ENCODE measurements around the gene KCNV2.

The KCNV2 gene

GRCh38 chr9:2717385-2717784 is at the start of gene KCNV2:
KCNV2 (plus strand) TSS chr9:2717510; CDS start chr9:2717740, 230 bp downstream.
- Histone ChIP-seq H3K9me3 (ENCODE audit: low read length) (no peaks in the 10 kb centered on the region), H3K9ac (ENCODE audit: low read length) (no peak within 1 kb of the TSS), H3K36me3 (ENCODE audit: insufficient read depth, low read length) (no peaks in the 10 kb centered on the region), H3K27me3 (ENCODE audit: control insufficient read depth in 1 of 2, insufficient read depth in 2 of 2, low read length in 2 of 2) (no peaks in the 10 kb centered on the region), H3K4me1 (ENCODE audit: insufficient read depth, low read length) (no peaks in the 10 kb centered on the region), H3K27ac (ENCODE audit: low read depth, low read length) (no peak within 1 kb of the TSS), H3K4me3 (ENCODE audit: low read depth in 1 of 2, low read length in 2 of 2) (no peak within 1 kb of the TSS)

- H3K27me3 ChIP-seq (ENCODE audit: control insufficient read depth in 1 of 2, insufficient read depth in 2 of 2, low read length in 2 of 2), result no peaks in the 10 kb centered on the region
- H3K9ac ChIP-seq (ENCODE audit: low read length), result no peak overlapping the region
- no peaks in the 10 kb centered on the region for H3K9me3 ChIP-seq (ENCODE audit: low read length)
- no peaks in the 10 kb centered on the region for H3K36me3 ChIP-seq (ENCODE audit: insufficient read depth, low read length)
- no peak overlapping the region for H3K4me3 ChIP-seq (ENCODE audit: low read depth in 1 of 2, low read length in 2 of 2)
- peaks cover 1% of the 10 kb centered on the region for H3K4me1 ChIP-seq (ENCODE audit: insufficient read depth, low read length)
- no peak overlapping the region for H3K27ac ChIP-seq (ENCODE audit: low read depth, low read length)
These were observed 44.1 kb upstream of the KCNV2 start for GRCh38 chr9:2673161-2673560.

- no peak overlapping the region for H3K27ac ChIP-seq (ENCODE audit: low read depth, low read length)
- peaks cover 4% of the 10 kb centered on the region for H3K4me1 ChIP-seq (ENCODE audit: insufficient read depth, low read length)
- H3K9me3 ChIP-seq (ENCODE audit: low read length), result no peaks in the 10 kb centered on the region
These were observed 43.0 kb upstream of the KCNV2 start for GRCh38 chr9:2674141-2674824.

GRCh38 chr9:2675834-2676233 is 41.5 kb upstream of the KCNV2 start:
- H3K4me1 ChIP-seq (ENCODE audit: insufficient read depth, low read length), result peaks cover 4% of the 10 kb centered on the region
- H3K4me3 ChIP-seq (ENCODE audit: low read depth in 1 of 2, low read length in 2 of 2), result no peak overlapping the region
- no peaks in the 10 kb centered on the region for H3K9me3 ChIP-seq (ENCODE audit: low read length)
- H3K9ac ChIP-seq (ENCODE audit: low read length), result no peak overlapping the region
- no peaks in the 10 kb centered on the region for H3K27me3 ChIP-seq (ENCODE audit: control insufficient read depth in 1 of 2, insufficient read depth in 2 of 2, low read length in 2 of 2)
- H3K27ac ChIP-seq (ENCODE audit: low read depth, low read length), result no peak overlapping the region
- H3K36me3 ChIP-seq (ENCODE audit: insufficient read depth, low read length), result no peaks in the 10 kb centered on the region

More at GRCh38 chr9:2674141-2674824, 43.0 kb upstream of the KCNV2 start:
- no peaks in the 10 kb centered on the region for H3K36me3 ChIP-seq (ENCODE audit: insufficient read depth, low read length)
- no peak overlapping the region for H3K9ac ChIP-seq (ENCODE audit: low read length)
- H3K27me3 ChIP-seq (ENCODE audit: control insufficient read depth in 1 of 2, insufficient read depth in 2 of 2, low read length in 2 of 2), result no peaks in the 10 kb centered on the region
- no peak overlapping the region for H3K4me3 ChIP-seq (ENCODE audit: low read depth in 1 of 2, low read length in 2 of 2)

- Histone ChIP-seq H3K4me1 (ENCODE audit: insufficient read depth, low read length) (peaks cover 4% of the 10 kb centered on the region), H3K36me3 (ENCODE audit: insufficient read depth, low read length) (no peaks in the 10 kb centered on the region), H3K27ac (ENCODE audit: low read depth, low read length) (no peak overlapping the region), H3K4me3 (ENCODE audit: low read depth in 1 of 2, low read length in 2 of 2) (no peak overlapping the region), H3K9ac (ENCODE audit: low read length) (no peak overlapping the region), H3K9me3 (ENCODE audit: low read length) (no peaks in the 10 kb centered on the region), H3K27me3 (ENCODE audit: control insufficient read depth in 1 of 2, insufficient read depth in 2 of 2, low read length in 2 of 2) (no peaks in the 10 kb centered on the region)
These were observed 40.8 kb upstream of the KCNV2 start for GRCh38 chr9:2676466-2676865.

GRCh38 chr9:2677915-2678889 is 39.1 kb upstream of the KCNV2 start:
- Histone ChIP-seq H3K9ac (ENCODE audit: low read length) (no peak overlapping the region), H3K4me3 (ENCODE audit: low read depth in 1 of 2, low read length in 2 of 2) (no peak overlapping the region), H3K27me3 (ENCODE audit: control insufficient read depth in 1 of 2, insufficient read depth in 2 of 2, low read length in 2 of 2) (no peaks in the 10 kb centered on the region), H3K36me3 (ENCODE audit: insufficient read depth, low read length) (no peaks in the 10 kb centered on the region), H3K9me3 (ENCODE audit: low read length) (no peaks in the 10 kb centered on the region), H3K27ac (ENCODE audit: low read depth, low read length) (no peak overlapping the region), H3K4me1 (ENCODE audit: insufficient read depth, low read length) (peaks cover 4% of the 10 kb centered on the region)

- Histone ChIP-seq H3K4me1 (ENCODE audit: insufficient read depth, low read length) (peaks cover 4% of the 10 kb centered on the region), H3K27ac (ENCODE audit: low read depth, low read length) (no peak overlapping the region), H3K9me3 (ENCODE audit: low read length) (no peaks in the 10 kb centered on the region), H3K9ac (ENCODE audit: low read length) (no peak overlapping the region), H3K27me3 (ENCODE audit: control insufficient read depth in 1 of 2, insufficient read depth in 2 of 2, low read length in 2 of 2) (no peaks in the 10 kb centered on the region), H3K36me3 (ENCODE audit: insufficient read depth, low read length) (no peaks in the 10 kb centered on the region), H3K4me3 (ENCODE audit: low read depth in 1 of 2, low read length in 2 of 2) (no peak overlapping the region)
These were observed 38.3 kb upstream of the KCNV2 start for GRCh38 chr9:2679011-2679410.

- H3K27me3 ChIP-seq (ENCODE audit: control insufficient read depth in 1 of 2, insufficient read depth in 2 of 2, low read length in 2 of 2), result no peaks in the 10 kb centered on the region
- H3K4me3 ChIP-seq (ENCODE audit: low read depth in 1 of 2, low read length in 2 of 2), result no peak overlapping the region
- no peaks in the 10 kb centered on the region for H3K9me3 ChIP-seq (ENCODE audit: low read length)
- H3K36me3 ChIP-seq (ENCODE audit: insufficient read depth, low read length), result no peaks in the 10 kb centered on the region
- no peak overlapping the region for H3K27ac ChIP-seq (ENCODE audit: low read depth, low read length)
- H3K9ac ChIP-seq (ENCODE audit: low read length), result no peak overlapping the region
- peaks cover 4% of the 10 kb centered on the region for H3K4me1 ChIP-seq (ENCODE audit: insufficient read depth, low read length)
These were observed 35.3 kb upstream of the KCNV2 start for GRCh38 chr9:2681981-2682380.

GRCh38 chr9:2686911-2687310 is 30.4 kb upstream of the KCNV2 start:
- H3K4me1 ChIP-seq (ENCODE audit: insufficient read depth, low read length), result no peaks in the 10 kb centered on the region
- no peak overlapping the region for H3K4me3 ChIP-seq (ENCODE audit: low read depth in 1 of 2, low read length in 2 of 2)
- no peaks in the 10 kb centered on the region for H3K9me3 ChIP-seq (ENCODE audit: low read length)
- H3K27me3 ChIP-seq (ENCODE audit: control insufficient read depth in 1 of 2, insufficient read depth in 2 of 2, low read length in 2 of 2), result no peaks in the 10 kb centered on the region
- H3K36me3 ChIP-seq (ENCODE audit: insufficient read depth, low read length), result no peaks in the 10 kb centered on the region
- H3K9ac ChIP-seq (ENCODE audit: low read length), result no peak overlapping the region
- H3K27ac ChIP-seq (ENCODE audit: low read depth, low read length), result no peak overlapping the region

GRCh38 chr9:2688636-2689035 is 28.7 kb upstream of the KCNV2 start:
- Histone ChIP-seq H3K27me3 (ENCODE audit: control insufficient read depth in 1 of 2, insufficient read depth in 2 of 2, low read length in 2 of 2) (no peaks in the 10 kb centered on the region), H3K36me3 (ENCODE audit: insufficient read depth, low read length) (no peaks in the 10 kb centered on the region), H3K9ac (ENCODE audit: low read length) (no peak overlapping the region), H3K27ac (ENCODE audit: low read depth, low read length) (no peak overlapping the region), H3K4me3 (ENCODE audit: low read depth in 1 of 2, low read length in 2 of 2) (no peak overlapping the region), H3K4me1 (ENCODE audit: insufficient read depth, low read length) (no peaks in the 10 kb centered on the region), H3K9me3 (ENCODE audit: low read length) (no peaks in the 10 kb centered on the region)

- Histone ChIP-seq H3K36me3 (ENCODE audit: insufficient read depth, low read length) (no peaks in the 10 kb centered on the region), H3K9me3 (ENCODE audit: low read length) (no peaks in the 10 kb centered on the region), H3K9ac (ENCODE audit: low read length) (no peak overlapping the region), H3K27ac (ENCODE audit: low read depth, low read length) (no peak overlapping the region), H3K4me1 (ENCODE audit: insufficient read depth, low read length) (no peaks in the 10 kb centered on the region), H3K4me3 (ENCODE audit: low read depth in 1 of 2, low read length in 2 of 2) (no peak overlapping the region), H3K27me3 (ENCODE audit: control insufficient read depth in 1 of 2, insufficient read depth in 2 of 2, low read length in 2 of 2) (no peaks in the 10 kb centered on the region)
These were observed 26.1 kb upstream of the KCNV2 start for GRCh38 chr9:2691212-2691611.

Measured in muscle layer of colon (tissue), 2 donors.